Measurements from ENCODE around the gene INO80D.
"Not testable (repeated sequence)": the region's sequence is repeated elsewhere in the genome, so short reads cannot be mapped to it uniquely, and the experiment has no call there.

INO80D gene

DNA sequence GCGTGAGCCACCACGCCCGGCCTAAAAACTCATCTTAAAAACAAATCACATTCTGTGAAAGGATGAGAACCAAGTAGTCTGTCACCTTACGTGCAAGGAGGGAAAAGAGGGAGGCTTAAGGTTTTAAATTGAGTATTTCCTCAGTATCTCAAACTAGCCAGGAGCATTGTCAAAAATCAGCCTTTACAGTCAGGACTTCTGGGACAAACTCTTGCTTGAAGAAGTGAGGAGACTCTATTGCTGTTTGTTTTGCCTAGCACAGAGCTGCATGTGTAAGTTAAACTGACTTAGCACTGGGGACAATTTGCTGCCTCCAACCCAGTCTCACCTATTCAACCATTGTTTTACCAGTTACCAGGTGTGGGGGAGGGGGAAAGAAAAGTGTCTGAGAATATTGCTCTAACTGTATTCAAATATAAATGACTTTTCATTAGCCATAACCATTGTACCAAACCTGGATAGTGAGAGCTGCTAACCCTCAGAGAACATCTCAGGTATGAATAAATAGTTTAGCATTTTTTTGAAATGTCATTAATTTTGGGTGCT, 3.6 kb downstream of the INO80D start:
- no peak for DNase-seq (ENCODE audit: low spot score)

DNA sequence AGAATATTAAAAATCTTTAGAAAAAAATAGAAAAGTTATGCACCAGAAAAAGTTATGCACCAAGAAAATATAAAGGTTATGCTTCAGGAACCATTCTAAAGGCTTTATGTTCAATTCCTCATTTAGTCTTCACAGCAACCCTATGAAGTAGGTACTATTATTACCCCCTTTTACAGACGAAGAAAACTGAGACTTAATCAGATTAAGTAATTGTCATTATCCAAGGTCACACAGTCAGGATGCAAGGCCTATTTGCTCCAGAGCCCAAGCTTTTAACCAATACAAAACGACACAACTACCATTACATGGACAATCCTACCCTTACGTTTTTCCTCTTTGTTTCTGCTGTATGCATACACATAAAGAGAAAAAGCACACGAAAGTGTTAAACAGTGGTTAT, 5.0 kb downstream of the INO80D start:
- TF ChIP-seq, protein P1, sequence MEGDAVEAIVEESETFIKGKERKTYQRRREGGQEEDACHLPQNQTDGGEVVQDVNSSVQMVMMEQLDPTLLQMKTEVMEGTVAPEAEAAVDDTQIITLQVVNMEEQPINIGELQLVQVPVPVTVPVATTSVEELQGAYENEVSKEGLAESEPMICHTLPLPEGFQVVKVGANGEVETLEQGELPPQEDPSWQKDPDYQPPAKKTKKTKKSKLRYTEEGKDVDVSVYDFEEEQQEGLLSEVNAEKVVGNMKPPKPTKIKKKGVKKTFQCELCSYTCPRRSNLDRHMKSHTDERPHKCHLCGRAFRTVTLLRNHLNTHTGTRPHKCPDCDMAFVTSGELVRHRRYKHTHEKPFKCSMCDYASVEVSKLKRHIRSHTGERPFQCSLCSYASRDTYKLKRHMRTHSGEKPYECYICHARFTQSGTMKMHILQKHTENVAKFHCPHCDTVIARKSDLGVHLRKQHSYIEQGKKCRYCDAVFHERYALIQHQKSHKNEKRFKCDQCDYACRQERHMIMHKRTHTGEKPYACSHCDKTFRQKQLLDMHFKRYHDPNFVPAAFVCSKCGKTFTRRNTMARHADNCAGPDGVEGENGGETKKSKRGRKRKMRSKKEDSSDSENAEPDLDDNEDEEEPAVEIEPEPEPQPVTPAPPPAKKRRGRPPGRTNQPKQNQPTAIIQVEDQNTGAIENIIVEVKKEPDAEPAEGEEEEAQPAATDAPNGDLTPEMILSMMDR (IDR thresholded peaks at IDR 0.05; ENCODE audit: extremely low read depth, missing control alignments): no peak
- no peak for DNase-seq (ENCODE audit: low spot score)

More for the DNA sequence above, 3.6 kb downstream of the INO80D start:
- TF ChIP-seq, protein P1 (IDR thresholded peaks at IDR 0.05; ENCODE audit: extremely low read depth, missing control alignments): no peak

DNA sequence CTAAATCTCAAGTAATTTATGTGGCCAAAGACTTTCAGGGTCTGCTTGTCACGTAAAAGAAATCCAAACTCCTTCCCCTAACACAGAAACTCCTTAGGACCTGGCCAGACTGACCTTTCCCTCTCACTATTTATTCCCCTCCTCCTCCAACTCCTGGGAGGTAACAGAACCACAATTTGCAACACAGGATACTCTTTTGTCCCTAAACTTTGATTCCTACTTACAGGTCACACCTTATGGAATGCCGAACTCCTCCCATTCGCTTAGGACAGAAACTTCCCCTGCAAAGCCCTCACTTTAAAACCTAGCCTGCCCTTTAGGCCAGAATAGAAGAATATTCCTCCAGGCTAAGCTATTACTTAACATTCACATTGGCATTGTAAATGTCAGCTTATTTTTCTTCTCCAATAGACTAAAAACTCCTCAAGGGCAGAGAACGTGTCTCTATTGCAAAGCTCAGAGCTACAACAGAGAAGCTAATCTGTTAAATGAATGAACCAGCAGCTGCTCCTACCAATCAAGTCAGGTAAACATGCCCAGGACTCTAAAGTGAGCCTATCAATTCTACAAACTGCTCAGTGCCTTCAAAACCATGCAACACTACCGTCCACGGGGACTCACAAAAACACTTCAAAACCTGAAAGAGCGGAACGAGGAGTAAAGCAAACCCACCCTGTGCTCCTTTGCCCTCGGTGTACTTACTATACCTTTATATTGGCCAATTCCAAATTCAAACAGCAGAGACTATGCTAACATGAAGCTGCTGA, 6.1 kb downstream of the INO80D start:
- TF ChIP-seq, protein P1 (IDR thresholded peaks at IDR 0.05; ENCODE audit: extremely low read depth, missing control alignments): no peak
- no peak for DNase-seq (ENCODE audit: low spot score)

DNA sequence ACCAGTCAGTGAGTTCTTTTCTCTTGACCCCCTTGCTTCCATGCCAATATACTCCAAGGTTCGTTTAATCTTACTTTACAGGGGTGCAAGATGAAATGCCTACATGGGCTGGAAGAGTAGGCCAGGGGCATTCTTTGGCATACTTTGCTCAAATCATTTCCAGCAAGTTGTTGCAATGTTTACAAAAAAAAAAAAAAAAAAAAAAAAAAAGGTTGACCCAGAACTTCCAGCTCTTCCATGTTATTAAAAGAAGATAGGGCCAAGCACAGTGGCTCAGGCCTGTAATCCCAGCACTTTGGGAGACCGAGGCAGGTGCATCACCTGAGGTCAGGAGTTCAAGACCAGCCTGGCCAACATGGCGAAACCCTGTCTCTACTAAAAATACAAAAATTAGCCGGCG, 8.1 kb downstream of the INO80D start:
- not testable (repeated sequence) for DNase-seq (ENCODE audit: low spot score)

DNA sequence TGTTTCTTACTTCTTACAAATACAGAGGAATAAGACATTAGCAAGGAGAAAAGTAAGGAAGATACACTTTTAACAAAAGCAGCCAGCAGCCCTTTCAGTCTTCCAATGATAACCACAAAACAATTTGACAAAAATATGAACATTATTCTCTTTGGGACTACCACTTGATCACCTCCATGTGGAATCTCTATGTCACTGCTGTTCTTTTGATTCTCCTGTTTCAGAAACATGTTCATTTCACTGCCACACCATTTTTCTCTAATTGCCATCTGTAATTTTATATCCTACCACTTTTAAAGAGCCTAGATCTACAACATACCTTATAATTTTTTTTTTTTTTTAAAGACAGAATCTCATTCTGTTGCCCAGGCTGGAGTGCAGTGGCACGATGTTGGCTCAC, 10.9 kb downstream of the INO80D start:
- TF ChIP-seq, protein P1 (IDR thresholded peaks at IDR 0.05; ENCODE audit: extremely low read depth, missing control alignments): no peak
- no peak for DNase-seq (ENCODE audit: low spot score)

DNA sequence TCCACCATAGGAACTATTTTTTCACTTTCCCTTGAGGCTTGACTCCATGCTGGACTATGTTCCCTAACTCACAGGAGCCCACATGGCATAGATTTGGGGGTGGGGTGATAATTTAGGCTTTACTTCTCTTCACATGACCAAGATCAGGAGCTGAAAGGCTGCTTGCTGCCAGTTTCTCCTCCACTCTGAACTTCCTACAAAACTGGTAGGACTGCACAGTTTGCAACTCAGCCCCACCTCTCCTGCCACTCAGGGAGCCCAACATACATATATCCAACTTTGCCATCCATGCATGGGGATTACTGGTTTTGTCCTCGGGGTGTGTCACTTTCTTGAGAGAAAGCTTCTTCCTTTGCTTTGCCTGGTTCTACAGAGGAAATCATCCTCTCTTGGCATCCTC, 14.2 kb downstream of the INO80D start:
- no peak for DNase-seq (ENCODE audit: low spot score)
- TF ChIP-seq, protein P1 (IDR thresholded peaks at IDR 0.05; ENCODE audit: extremely low read depth, missing control alignments): no peak

DNA sequence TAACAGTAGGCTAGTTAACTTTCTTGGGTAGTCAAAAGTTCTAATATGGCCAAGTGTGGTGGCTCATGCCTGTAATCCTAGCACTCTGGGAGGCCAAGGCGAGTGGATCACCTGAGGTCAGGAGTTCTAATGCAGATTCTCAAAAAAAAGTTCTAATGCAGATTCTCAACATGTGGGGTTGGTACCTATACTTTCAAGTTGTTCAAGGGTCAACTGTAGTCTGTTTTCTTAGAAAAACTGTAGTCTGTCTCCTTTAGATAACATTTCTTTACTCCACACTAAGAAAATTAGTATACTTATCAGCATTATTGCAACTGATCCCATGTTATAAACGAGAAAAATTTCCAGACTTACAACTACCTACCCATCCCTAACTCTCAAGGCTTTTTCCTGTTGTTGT, 16.6 kb downstream of the INO80D start:
- TF ChIP-seq, protein P1 (IDR thresholded peaks at IDR 0.05; ENCODE audit: extremely low read depth, missing control alignments): no peak
- DNase-seq (ENCODE audit: low spot score): no peak

DNA sequence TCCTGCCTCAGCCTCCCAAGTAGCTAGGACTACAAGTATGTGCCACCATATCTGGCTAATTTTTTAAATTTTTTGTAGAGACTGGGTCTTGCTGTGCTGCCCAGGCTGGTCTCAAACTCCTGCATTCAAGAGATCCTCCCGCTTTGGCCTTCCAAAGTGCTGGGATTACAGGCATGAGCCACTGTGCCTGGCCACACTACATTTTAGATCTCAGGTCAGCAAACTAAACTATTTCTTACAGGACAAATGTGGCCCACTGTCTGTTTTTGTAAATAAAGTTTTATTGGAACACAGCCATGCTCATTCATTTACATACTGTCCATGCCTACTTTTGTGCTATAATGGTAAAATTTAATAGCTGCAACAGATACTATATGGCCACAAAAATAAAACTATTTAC, 17.8 kb downstream of the INO80D start:
- DNase-seq (ENCODE audit: low spot score): no peak
- TF ChIP-seq, protein P1 (IDR thresholded peaks at IDR 0.05; ENCODE audit: extremely low read depth, missing control alignments): no peak

All from GM20000 (cell line).